H1 (cell line): ENCODE data around the gene TSPY10. TPM values are rescaled to one million over a fixed set of nuclear protein-coding genes. Genes with fewer than 3 reads are reported as not detected.
"Not testable (repeated sequence)": the region's sequence is repeated elsewhere in the genome, so short reads cannot be mapped to it uniquely, and the experiment has no call there.

Experiments
- CTCF ChIA-PET: fragments of 300-600 bp; sonication (Branson Sonifier 250); formaldehyde crosslinking; loops from one replicate; lab custom pipeline; 2021; ENCODE audit not compliant: partially characterized antibody; lab: Charles Lee
- POLR2A ChIA-PET: fragments of 300-600 bp; sonication (Branson Sonifier 250); formaldehyde crosslinking; loops from one replicate; lab custom pipeline; 2021; ENCODE audit warnings: inconsistent platforms; ENCODE audit not compliant: partially characterized antibody; lab: Charles Lee
- DNase-seq, 2 experiments: peaks; one replicate each; pipeline versions ENCODE4 v3.0.0 to v3.0.0-alpha.2; 2010 to 2022; ENCODE audit warnings: low spot score in 2 of 2, low read depth in 1 of 2, mixed read lengths in 1 of 2
- FAIRE-seq: peaks from 2 replicates; lab custom pipeline; 2011; peaks lifted over from hg19 to GRCh38; lab: Jason Lieb, UNC
- H2AFZ ChIP-seq: 2 replicates; pipeline ENCODE4 v1.8.1; 2012; ENCODE audit warnings: low read length, inconsistent platforms
- H2AK5ac ChIP-seq: 2 replicates; pipeline ENCODE4 v1.6.1; 2013; ENCODE audit warnings: low read depth, low read length
- H2BK120ac ChIP-seq: replicated peaks from 2 replicates; pipeline ENCODE3; 2013; ENCODE audit warnings: low read depth, low read length, inconsistent platforms
- H2BK12ac ChIP-seq: 2 replicates; pipeline ENCODE4 v1.6.1; 2013; ENCODE audit warnings: low read depth, low read length
- H2BK15ac ChIP-seq: 2 replicates; pipeline ENCODE4 v1.6.1; 2013; ENCODE audit warnings: low read length
- H2BK20ac ChIP-seq: 2 replicates; pipeline ENCODE4 v1.6.1; 2013; ENCODE audit warnings: low read length
- H2BK5ac ChIP-seq: 2 replicates; pipeline ENCODE4 v1.6.1; 2013; ENCODE audit warnings: low read depth, low read length
- H3K14ac ChIP-seq: 2 replicates; pipeline ENCODE4 v1.6.1; 2013; ENCODE audit warnings: inconsistent platforms; ENCODE audit not compliant: insufficient read length
- H3K18ac ChIP-seq: 2 replicates; pipeline ENCODE4 v1.6.1; 2013; ENCODE audit warnings: low read length; ENCODE audit errors: extremely low read depth
- H3K23ac ChIP-seq: 2 replicates; pipeline ENCODE4 v1.6.1; 2013; ENCODE audit warnings: inconsistent platforms; ENCODE audit not compliant: insufficient read length
- H3K23me2 ChIP-seq: 2 replicates; pipeline ENCODE4 v1.6.1; 2013; ENCODE audit warnings: low read depth, low read length
- H3K27ac ChIP-seq: 2 replicates; pipeline ENCODE4 v1.6.1; 2011; ENCODE audit warnings: low read depth, low read length, inconsistent platforms
- H3K27me3 ChIP-seq, 4 experiments: replicated peaks in 1 of 4; 1 replicate in 1 of 4; 2 replicates in 3 of 4; pipeline versions ENCODE4 v1.6.1 to v1.8.1; 2011 to 2013; ENCODE audit warnings: low read length in 3 of 4, mild to moderate bottlenecking in 3 of 4, inconsistent platforms in 2 of 4, mixed read lengths in 2 of 4, moderate library complexity in 1 of 4; ENCODE audit not compliant: control insufficient read depth in 3 of 4, insufficient read depth in 3 of 4; ENCODE audit errors: extremely low read depth in 1 of 4
- H3K36me3 ChIP-seq, 4 experiments: 2 replicates each; pipeline versions ENCODE4 v1.6.1 to v1.8.1; 2011 to 2013; ENCODE audit warnings: mild to moderate bottlenecking in 4 of 4, low read length in 3 of 4, moderate library complexity in 2 of 4, control low read depth in 1 of 4, inconsistent platforms in 1 of 4; ENCODE audit not compliant: insufficient read depth in 4 of 4, control insufficient read depth in 2 of 4
- H3K4ac ChIP-seq: replicated peaks from 2 replicates; pipeline ENCODE3; 2013; ENCODE audit warnings: low read length, low read depth, mixed read lengths, inconsistent platforms; ENCODE audit not compliant: insufficient read length
- H3K4me1 ChIP-seq, 4 experiments: replicated peaks in 1 of 4; 1 replicate in 1 of 4; 2 replicates in 3 of 4; pipeline versions ENCODE4 v1.6.1 to v1.8.1; 2011 to 2013; ENCODE audit warnings: low read length in 3 of 4, inconsistent platforms in 2 of 4, mixed read lengths in 1 of 4; ENCODE audit not compliant: insufficient read depth in 4 of 4, control insufficient read depth in 3 of 4
- H3K4me2 ChIP-seq, 2 experiments: 2 replicates each; pipeline versions ENCODE4 v1.6.1 to v1.8.1; 2011 to 2013; ENCODE audit warnings: low read depth in 2 of 2, low read length in 2 of 2, control low read depth in 1 of 2, inconsistent platforms in 1 of 2, mild to moderate bottlenecking in 1 of 2; ENCODE audit not compliant: insufficient read depth in 1 of 2
- H3K4me3 ChIP-seq, 4 experiments: fragments of 200-600, 300-600 bp in 1 of 4; sonication (generic), shearing (Covaris generic), sonication (Bioruptor Twin) in 1 of 4; 2 replicates each; pipeline versions ENCODE4 v1.5.1 to v1.8.1; 2011 to 2016; ENCODE audit warnings: low read length in 4 of 4, low read depth in 3 of 4, control low read depth in 2 of 4, inconsistent platforms in 2 of 4, mild to moderate bottlenecking in 2 of 4, mixed read lengths in 1 of 4, moderate library complexity in 1 of 4; ENCODE audit not compliant: insufficient read depth in 2 of 4; ENCODE audit errors: extremely low read depth in 1 of 4
- H3K56ac ChIP-seq: replicated peaks from 2 replicates; pipeline ENCODE3; 2013; ENCODE audit warnings: low read depth, mild to moderate bottlenecking, mixed read lengths, low read length, inconsistent platforms; ENCODE audit not compliant: insufficient read length
- H3K79me1 ChIP-seq: 2 replicates; pipeline ENCODE4 v1.6.1; 2013; ENCODE audit warnings: low read depth, low read length, control low read depth
- H3K79me2 ChIP-seq, 2 experiments: 2 replicates each; pipeline versions ENCODE4 v1.6.1 to v1.8.1; 2012 to 2013; ENCODE audit warnings: low read length in 2 of 2, mild to moderate bottlenecking in 2 of 2, inconsistent platforms in 1 of 2; ENCODE audit not compliant: insufficient read depth in 2 of 2, control insufficient read depth in 1 of 2
- H3K9ac ChIP-seq, 4 experiments: replicated peaks in 1 of 4; 1 replicate in 1 of 4; 2 replicates in 3 of 4; pipeline versions ENCODE4 v1.6.1 to v1.8.1; 2011 to 2013; ENCODE audit warnings: low read depth in 3 of 4, low read length in 3 of 4, control low read depth in 2 of 4, mild to moderate bottlenecking in 2 of 4, moderate library complexity in 2 of 4, inconsistent platforms in 1 of 4; ENCODE audit errors: extremely low read depth in 1 of 4
- H3K9me3 ChIP-seq, 2 experiments: 2 replicates each; pipeline versions ENCODE4 v1.6.1 to v1.8.1; 2012 to 2013; ENCODE audit warnings: mild to moderate bottlenecking in 2 of 2, moderate library complexity in 2 of 2, control low read depth in 1 of 2, inconsistent platforms in 1 of 2, low read depth in 1 of 2, low read length in 1 of 2, mixed read lengths in 1 of 2; ENCODE audit not compliant: insufficient read depth in 2 of 2
- H4K20me1 ChIP-seq, 2 experiments: replicated peaks in 1 of 2; 2 replicates each; pipeline versions ENCODE3 to v1.8.1; 2011 to 2013; ENCODE audit warnings: inconsistent platforms in 2 of 2, low read length in 2 of 2, mild to moderate bottlenecking in 1 of 2; ENCODE audit not compliant: insufficient read depth in 2 of 2, control insufficient read depth in 1 of 2
- H4K5ac ChIP-seq: 2 replicates; pipeline ENCODE4 v1.6.1; 2013; ENCODE audit warnings: low read length, low read depth, mixed read lengths, inconsistent platforms; ENCODE audit not compliant: insufficient read length
- H4K8ac ChIP-seq: 2 replicates; pipeline ENCODE4 v1.8.0; 2013; ENCODE audit warnings: mild to moderate bottlenecking, moderate library complexity, low read length, inconsistent platforms; ENCODE audit not compliant: insufficient read depth; ENCODE audit errors: extremely low read depth
- H4K91ac ChIP-seq: replicated peaks from 2 replicates; pipeline ENCODE3; 2013; ENCODE audit warnings: low read length, mixed read lengths, inconsistent platforms; ENCODE audit not compliant: insufficient read length
- WGBS, 2 experiments: shearing (Covaris generic) in 1 of 2; methylation state at CpG; one replicate each; pipeline versions ENCODE4 v1.1.6 to v1.1.7; 2013 to 2015; ENCODE audit warnings: low lambda C conversion rate in 2 of 2, mixed read lengths in 2 of 2, inconsistent platforms in 1 of 2, low coverage in 1 of 2, missing lambda C conversion rate in 1 of 2; ENCODE audit not compliant: insufficient replicate concordance in 2 of 2, insufficient coverage in 1 of 2, insufficient read length in 1 of 2; ENCODE audit errors: extremely low coverage in 1 of 2, missing lambda C conversion rate in 1 of 2; 5-methylcytosine and 5-hydroxymethylcytosine counted together
- polyA plus RNA-seq, 7 experiments: library from polyadenylated mRNA; depleted of rRNA in 3 of 7; stranded (reverse) in 5 of 7; unstranded in 2 of 7; fragments of >200 nt in 5 of 7; fragments of 200-250 nt in 2 of 7; gene quantifications; 1 replicate in 5 of 7; 2 replicates in 1 of 7; 4 replicates in 1 of 7; pipeline versions ENCODE4 v1.2.1 to v1.2.3, GENCODE V29; 2011 to 2013; ENCODE audit warnings: missing spikeins in 2 of 7, mixed read lengths in 2 of 7
- total RNA-seq: library from RNA; stranded (reverse); fragmentation: NEBNext Ultra II Directional; extraction: Animal tissue kit (Norgen Biotek cat#: 25700); gene quantifications from 2 replicates; pipeline ENCODE4 v1.2.1, GENCODE V29; 2021

Gene TSPY10
- total and polyA plus RNA-seq, 2 of the 8 experiments (the other 6 are each of a cell fraction or from before 2014, with no cell fraction given): not detected

DNA sequence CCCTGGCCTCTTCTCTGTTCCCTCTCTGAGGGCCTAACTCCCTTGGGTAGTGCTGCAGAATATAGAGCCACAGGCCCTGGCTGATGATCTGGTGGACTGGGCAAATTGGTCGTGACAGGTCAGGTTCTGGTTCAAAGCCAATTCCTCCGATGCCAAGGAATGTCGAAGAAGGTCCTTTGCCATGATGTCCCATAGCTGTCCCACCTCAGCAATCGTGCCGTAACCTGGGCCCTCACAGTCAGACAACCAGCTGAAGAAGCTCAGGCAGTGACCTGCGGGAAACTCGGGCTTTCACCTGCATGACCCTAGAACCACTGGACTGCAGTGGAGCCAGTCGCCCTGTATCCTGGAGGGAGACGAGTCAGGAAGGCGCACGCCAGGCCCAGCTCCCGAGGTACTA is 11.4 kb upstream of the TSPY10 start:
- H2BK20ac ChIP-seq, H3K4me1 ChIP-seq, H2BK120ac ChIP-seq, H4K8ac ChIP-seq, POLR2A ChIA-PET, H4K5ac ChIP-seq, H3K9ac ChIP-seq, H3K27me3 ChIP-seq, H3K36me3 ChIP-seq, H4K91ac ChIP-seq, H3K27ac ChIP-seq, H3K23ac ChIP-seq, H2BK12ac ChIP-seq, H3K14ac ChIP-seq, H2AFZ ChIP-seq, H3K23me2 ChIP-seq, H3K79me1 ChIP-seq, H3K9me3 ChIP-seq, H2AK5ac ChIP-seq, H3K79me2 ChIP-seq, H4K20me1 ChIP-seq, H3K4me3 ChIP-seq, FAIRE-seq, H3K4me2 ChIP-seq, H3K56ac ChIP-seq, H3K4ac ChIP-seq, CTCF ChIA-PET, H2BK5ac ChIP-seq, H2BK15ac ChIP-seq, H3K18ac ChIP-seq, DNase-seq: not testable (repeated sequence)
- 92% methylated on average over 6 of the region's 12 CpGs; no CpG with 5 or more reads in 1 of the 2 experiments for WGBS, 2 experiments

Other genes starting within 250 kb of the TSPY10 start
- not detected in 2 replicates for gene TSPY4, start 190.4 kb upstream of the TSPY10 start, total RNA-seq
- gene TSPY4, start 190.4 kb upstream of the TSPY10 start, polyA plus RNA-seq (2011; rRNA removed): not detected in 2 replicates
- not detected in 2 replicates for gene TSPY8, start 170.1 kb upstream of the TSPY10 start, total RNA-seq
- not detected in 2 replicates for gene TSPY8, start 170.1 kb upstream of the TSPY10 start, polyA plus RNA-seq (2011; rRNA removed)
- gene TSPY3, start 129.5 kb upstream of the TSPY10 start, total RNA-seq: not detected in 2 replicates
- gene TSPY3, start 129.5 kb upstream of the TSPY10 start, polyA plus RNA-seq (2011; rRNA removed): not detected in 2 replicates
- not detected in 2 replicates for gene TSPY1, start 60.9 kb upstream of the TSPY10 start, total RNA-seq
- not detected in 2 replicates for gene TSPY1, start 60.9 kb upstream of the TSPY10 start, polyA plus RNA-seq (2011; rRNA removed)
- not detected in 2 replicates for gene TSPY9, start 40.6 kb upstream of the TSPY10 start, total RNA-seq
- gene TSPY9, start 40.6 kb upstream of the TSPY10 start, polyA plus RNA-seq (2011; rRNA removed): not detected in 2 replicates